Measurements from ENCODE around the gene SLC25A28.

GRCh38 chr10:99619090-99619800, 994 bp downstream of the SLC25A28 start:
- TF ChIP-seq CTCF (IDR thresholded peaks at IDR 0.05) (no peak), POLR2A (IDR thresholded peaks at IDR 0.05) (peak in 1 of 3 donors; percentile 8)
